ENCODE measurements around the gene SMURF2.

GRCh38 chr17:64709481-64709880, 47.4 kb upstream of the SMURF2 start:
- TF ChIP-seq CTCF (IDR thresholded peaks at IDR 0.05) (no peak), POLR2A (IDR thresholded peaks at IDR 0.05) (no peak)

All from uterus (tissue), 2 donors.